NCI-H524 (cell line): ENCODE data around the gene KTI12.
A peak's percentile ranks its signal among the peaks of the same experiment; 100 is the strongest.
"Not testable (repeated sequence)": the region's sequence is repeated elsewhere in the genome, so short reads cannot be mapped to it uniquely, and the experiment has no call there.

ENCODE experiments used
- DNase-seq, 2 experiments: peaks; one replicate each; lab custom pipeline; 2025; lab: John Stamatoyannopoulos, UW

The KTI12 gene, protein sequence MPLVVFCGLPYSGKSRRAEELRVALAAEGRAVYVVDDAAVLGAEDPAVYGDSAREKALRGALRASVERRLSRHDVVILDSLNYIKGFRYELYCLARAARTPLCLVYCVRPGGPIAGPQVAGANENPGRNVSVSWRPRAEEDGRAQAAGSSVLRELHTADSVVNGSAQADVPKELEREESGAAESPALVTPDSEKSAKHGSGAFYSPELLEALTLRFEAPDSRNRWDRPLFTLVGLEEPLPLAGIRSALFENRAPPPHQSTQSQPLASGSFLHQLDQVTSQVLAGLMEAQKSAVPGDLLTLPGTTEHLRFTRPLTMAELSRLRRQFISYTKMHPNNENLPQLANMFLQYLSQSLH

DNA sequence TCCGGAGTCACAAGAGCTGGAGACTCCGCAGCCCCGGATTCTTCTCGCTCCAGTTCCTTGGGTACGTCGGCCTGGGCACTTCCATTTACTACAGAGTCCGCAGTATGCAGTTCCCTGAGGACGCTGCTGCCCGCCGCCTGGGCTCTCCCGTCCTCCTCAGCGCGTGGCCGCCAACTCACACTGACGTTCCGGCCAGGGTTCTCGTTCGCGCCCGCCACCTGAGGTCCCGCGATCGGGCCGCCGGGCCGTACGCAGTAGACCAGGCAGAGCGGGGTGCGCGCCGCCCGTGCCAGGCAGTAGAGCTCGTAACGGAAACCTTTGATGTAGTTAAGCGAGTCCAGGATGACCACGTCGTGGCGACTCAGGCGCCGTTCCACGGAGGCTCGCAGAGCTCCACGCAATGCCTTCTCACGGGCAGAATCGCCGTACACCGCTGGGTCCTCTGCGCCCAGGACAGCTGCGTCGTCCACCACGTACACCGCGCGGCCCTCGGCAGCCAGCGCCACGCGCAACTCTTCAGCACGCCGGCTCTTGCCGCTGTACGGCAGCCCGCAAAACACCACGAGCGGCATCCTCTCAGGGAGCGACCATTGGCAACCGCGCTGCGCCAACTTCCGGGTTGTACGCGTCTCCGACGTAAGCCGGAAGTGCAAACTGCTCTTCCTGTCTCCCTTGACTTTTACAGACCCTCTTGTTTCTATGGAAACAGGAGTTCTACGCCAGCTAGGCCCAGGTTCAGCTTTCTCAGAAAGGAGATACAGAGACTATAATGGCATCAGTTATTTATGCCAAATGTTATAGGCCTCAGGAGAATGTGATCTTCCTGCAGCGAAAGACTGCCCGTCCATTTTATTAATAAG, at the start of gene KTI12:
Gene KTI12, minus strand, starts transcription at position 621 of the 860 bp plus-strand sequence. Its CDS starts 49 bp downstream, at position 572.
- DNase-seq = peak; percentile 68 to 88

- DNase-seq = no peak
Measured at GRCh38 chr1:52080014-52080415, 46.4 kb upstream of the KTI12 start.

DNA sequence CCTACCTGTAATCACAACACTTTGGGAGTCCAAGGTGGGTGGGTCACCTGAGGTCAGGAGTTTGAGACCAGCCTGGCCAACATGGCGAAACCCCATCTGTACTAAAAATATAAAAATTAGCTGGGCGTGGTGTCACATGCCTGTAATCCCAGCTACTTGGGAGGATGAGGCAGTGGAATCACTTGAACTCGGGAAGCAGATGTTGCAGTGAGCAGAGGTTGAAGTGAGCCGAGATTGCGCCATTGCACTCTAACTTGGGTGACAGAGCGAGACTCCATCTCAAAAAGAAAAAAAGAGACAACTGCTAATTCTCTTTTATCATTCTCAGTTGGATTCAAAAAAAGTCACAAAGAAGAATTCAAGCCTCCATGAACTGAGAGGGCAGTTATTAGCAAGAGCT, 43.7 kb upstream of the KTI12 start:
- DNase-seq = not testable (repeated sequence)

DNA sequence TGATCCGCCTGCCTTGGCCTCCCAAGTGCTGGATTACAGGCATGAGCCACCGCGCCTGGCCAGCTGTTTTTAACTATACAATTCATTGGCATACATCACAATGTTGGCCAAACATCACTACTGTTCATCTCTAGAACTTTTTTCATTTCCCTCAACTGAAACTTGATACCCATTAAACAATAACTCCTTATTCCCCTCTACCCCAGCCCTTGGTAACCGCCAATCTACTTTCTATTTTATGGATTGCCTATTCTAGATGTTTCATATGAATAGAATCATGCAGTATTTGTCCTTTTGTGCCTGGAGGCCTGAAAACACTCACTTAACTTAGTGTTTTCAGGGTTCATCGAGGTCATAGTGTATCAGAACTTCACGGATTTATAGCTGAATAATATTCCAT, 38.7 kb upstream of the KTI12 start:
- DNase-seq = no peak

GRCh38 chr1:52070704-52071103, 37.1 kb upstream of the KTI12 start:
- DNase-seq = no peak

DNA sequence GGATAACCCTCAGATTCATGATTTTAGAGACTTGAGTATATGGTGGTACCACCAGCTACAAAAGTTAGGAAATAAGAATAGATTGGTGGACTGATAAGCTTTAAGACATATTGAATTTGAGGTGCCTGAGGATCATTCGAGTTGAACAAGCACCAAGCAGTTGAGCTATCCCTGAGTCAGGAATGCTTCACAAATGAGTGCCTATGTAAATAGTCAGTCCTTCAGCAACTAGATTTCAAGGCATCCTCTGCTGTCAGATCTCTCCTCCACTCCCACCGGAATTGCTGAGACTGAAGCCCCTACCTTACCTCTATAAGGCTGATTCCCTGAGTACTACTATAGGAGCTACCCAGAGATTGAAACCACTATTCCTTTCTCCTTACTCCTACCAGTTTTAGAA, 29.6 kb upstream of the KTI12 start:
- DNase-seq = no peak

DNA sequence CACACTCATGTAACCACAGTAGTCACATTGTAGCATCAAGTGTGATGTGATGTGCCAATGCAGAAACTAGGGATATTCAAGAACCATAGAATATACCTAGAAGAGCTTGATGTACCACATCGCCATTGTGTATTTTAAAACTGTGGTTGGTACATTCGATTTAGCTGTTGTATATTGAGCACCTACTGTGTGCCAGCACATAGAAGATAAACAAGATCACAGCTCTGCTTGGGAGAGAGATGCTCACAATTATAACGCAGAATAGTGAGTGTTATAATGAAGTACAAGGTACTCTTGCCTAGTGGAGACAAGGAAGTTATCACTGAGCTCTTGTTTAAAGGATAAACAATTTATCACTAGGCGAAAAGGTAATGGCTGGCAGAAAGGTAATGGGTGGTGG, 27.2 kb upstream of the KTI12 start:
- no peak for DNase-seq

GRCh38 chr1:52059888-52060287, 26.3 kb upstream of the KTI12 start:
- DNase-seq = no peak

- no peak for DNase-seq
Measured at GRCh38 chr1:52059321-52059720, 25.7 kb upstream of the KTI12 start.

GRCh38 chr1:52057876-52058415, 24.3 kb upstream of the KTI12 start:
- no peak for DNase-seq

GRCh38 chr1:52057255-52057654, 23.6 kb upstream of the KTI12 start:
- DNase-seq = no peak

- DNase-seq = no peak
Measured at GRCh38 chr1:52056937-52057231, 23.3 kb upstream of the KTI12 start.

DNA sequence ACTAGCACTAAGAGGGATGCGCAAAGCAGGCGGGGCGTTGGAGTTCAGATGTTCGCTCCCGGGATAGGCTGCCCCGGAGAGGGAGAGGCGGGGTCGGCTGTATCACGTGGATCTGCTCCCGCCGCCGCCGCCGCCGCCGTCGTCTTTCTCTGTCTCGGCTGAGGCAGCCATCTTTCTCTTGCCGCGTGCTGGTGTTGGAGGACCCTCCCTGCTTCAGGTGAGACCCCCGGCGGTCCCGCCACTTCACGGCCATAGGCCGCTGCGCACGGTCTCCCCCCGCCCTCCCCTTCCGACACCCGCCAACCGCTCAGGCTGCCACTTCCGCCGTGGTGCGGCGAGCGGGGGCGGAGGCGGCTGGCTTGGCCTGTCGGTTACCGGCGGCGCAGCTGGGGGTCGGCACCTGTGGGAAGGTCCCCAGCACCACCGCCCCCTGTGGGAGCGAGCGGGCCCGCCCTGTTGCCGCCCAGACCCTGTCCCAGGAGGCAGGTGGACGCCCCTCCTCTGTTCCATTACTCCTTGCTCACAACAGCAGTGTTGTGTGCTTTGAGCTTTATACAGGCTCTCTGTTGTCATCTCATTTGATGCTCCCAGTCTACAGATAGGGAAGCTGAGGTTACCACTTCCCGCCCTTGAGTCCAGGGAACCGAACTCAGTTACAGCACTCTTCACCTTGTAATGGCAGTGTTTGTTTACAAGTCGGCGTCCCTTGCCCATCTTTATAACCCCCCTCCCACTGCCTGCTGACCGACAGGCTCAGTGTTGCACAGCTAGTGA, 22.7 kb upstream of the KTI12 start, which contains the start of gene BTF3L4:
Gene BTF3L4, plus strand, starts transcription at position 133 of the 774 bp plus-strand sequence. CDS start 3,553 bp downstream, outside the sequence.
- DNase-seq = peak; percentile 85 to 92

DNA sequence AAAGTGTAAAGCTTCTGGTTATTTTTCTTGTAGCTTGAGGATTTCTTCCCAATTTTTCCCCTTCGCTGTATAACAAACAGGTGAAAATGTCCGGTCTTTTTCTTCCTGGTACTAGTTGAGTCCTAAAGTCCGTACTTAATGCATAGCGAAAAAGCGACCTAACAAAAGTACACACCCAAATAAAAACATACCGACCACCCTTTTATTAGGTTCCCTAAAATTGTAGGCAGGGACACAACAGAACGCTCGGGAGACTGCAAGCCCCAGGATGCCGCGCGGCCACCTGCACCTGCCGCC, 22.2 kb upstream of the KTI12 start:
- no peak for DNase-seq

- peak; percentile 75 to 84 for DNase-seq
Measured at GRCh38 chr1:52055066-52055865, 21.7 kb upstream of the KTI12 start, which contains the start of gene TXNDC12. TXNDC12 (minus strand) TSS chr1:52055191; CDS start chr1:52055096, 95 bp downstream.

DNA sequence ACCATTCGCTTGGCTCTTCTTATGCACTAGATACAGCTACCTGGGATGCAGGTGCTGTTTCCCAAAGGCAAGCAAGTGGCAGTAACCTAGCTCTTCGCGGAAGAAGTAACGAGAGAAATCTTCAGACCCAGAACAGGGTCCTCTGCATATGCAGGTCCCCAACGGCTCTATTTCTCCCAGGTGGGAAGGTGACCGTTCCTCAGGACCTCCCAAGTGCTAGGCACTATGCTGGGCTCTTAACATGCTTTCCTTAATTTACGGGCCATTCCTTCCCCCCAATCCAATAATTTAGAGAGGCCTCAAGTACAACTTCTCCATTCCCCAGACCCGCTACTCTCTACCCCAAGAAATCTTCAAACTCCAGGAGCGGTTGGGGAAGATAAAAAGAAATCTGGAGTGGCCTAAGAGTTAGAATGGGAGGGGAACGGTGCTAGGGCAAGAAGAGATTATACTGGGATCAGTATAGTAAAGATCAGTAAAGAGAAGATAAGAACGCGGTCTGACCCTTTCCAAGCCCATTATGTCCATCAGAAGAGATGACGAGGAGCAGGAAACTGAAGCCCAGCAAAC, 21.0 kb upstream of the KTI12 start:
- no peak for DNase-seq

DNA sequence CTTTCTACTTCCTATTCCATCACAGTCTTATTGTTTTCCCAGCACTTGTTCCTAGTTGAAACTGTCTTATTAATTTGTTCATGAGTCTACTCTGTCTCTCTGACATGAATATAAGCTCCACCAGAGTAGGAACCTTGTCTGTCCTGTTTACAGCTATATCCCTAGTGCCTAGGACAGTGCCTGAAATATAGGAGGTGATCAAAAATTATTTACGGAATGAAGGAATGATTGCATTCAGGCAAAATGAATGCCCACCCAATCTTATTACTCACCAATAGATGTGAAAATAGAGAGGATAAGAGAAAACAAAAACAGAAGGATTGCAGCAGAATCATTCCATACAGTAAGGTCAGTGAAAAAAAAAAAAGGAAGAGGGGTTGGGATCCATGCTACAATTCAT, 20.3 kb upstream of the KTI12 start:
- DNase-seq = no peak

- not testable (repeated sequence) for DNase-seq
Measured at GRCh38 chr1:52049337-52049736, 15.7 kb upstream of the KTI12 start.

DNA sequence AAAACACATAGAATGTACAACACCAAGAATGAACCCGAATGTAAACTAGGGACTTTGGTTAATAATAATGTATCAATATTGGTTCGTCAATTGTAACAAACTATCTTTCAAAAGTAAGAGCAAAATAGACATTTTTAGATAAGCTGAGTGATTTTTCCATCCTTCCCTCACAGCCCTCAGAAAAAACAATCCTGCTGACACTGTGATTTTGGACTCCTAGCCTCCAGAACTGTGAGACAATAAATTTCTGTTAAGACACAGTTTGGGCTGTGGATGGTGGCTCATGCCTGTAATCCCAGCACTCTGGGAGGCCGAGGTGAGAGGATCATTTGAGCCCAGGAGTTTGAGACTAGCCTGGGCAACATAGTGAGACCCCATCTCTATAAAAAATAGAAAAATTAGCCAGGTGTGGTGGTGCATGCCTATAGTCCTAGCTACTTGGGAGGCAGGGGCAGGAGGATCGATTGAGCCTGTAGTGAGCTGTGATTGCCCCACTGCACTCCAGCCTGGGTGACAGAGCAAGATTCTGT, 12.1 kb upstream of the KTI12 start:
- not testable (repeated sequence) for DNase-seq

DNA sequence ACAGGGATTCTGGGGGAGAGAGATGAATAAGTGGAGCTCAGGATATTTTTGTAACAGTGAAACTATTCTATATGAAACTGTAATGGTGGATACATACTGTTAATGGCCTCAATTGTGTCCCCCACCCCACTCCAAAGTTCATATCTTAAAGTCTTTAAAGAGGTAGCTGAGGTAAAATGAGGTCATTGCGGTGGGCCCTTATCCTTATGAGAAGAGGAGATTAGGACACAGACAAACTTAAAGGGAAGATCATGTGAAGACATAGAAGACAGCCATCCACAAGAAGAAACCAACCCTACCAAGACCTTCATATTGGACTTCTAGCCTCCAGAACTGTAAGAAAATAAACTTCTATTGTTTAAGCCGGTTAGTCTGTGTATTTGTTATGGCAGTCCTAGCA, 11.6 kb upstream of the KTI12 start:
- no peak for DNase-seq
